SJSA1 (cell line): ENCODE measurements around the gene ABL1. TPM values are rescaled to one million over a fixed set of nuclear protein-coding genes. Genes with fewer than 3 reads are reported as not detected.

ENCODE experiments used
- DNase-seq, 2 experiments: peaks; one replicate each; pipeline ENCODE4 v3.0.0-alpha.2; 2015 to 2020; ENCODE audit warnings: low spot score in 2 of 2, low read depth in 1 of 2
- H3K27ac ChIP-seq: fragments of 250-450 bp; sonication (Bioruptor Pico); 2 replicates; pipeline ENCODE4 v1.5.1; 2020; ENCODE audit warnings: mild to moderate bottlenecking, moderate library complexity
- H3K27me3 ChIP-seq: fragments of 250-450 bp; sonication (Bioruptor Pico); replicated peaks from 2 replicates; pipeline ENCODE4 v1.5.1; 2020; ENCODE audit warnings: mild to moderate bottlenecking, moderate library complexity
- H3K36me3 ChIP-seq: fragments of 250-450 bp; sonication (Bioruptor Pico); 2 replicates; pipeline ENCODE4 v1.5.1; 2020; ENCODE audit warnings: mild to moderate bottlenecking
- H3K4me1 ChIP-seq: fragments of 250-450 bp; sonication (Bioruptor Pico); replicated peaks from 2 replicates; pipeline ENCODE4 v1.6.1; 2021; ENCODE audit warnings: mild to moderate bottlenecking
- H3K4me3 ChIP-seq: fragments of 250-450 bp; sonication (Bioruptor Pico); 2 replicates; pipeline ENCODE4 v1.5.1; 2020; ENCODE audit warnings: mild to moderate bottlenecking
- H3K9me3 ChIP-seq: fragments of 250-450 bp; sonication (Bioruptor Pico); replicated peaks from 2 replicates; pipeline ENCODE4 v1.5.1; 2020; ENCODE audit warnings: mild to moderate bottlenecking
- total RNA-seq: library from RNA; depleted of rRNA; stranded (reverse); fragments of >200 nt; shearing (Covaris generic); gene quantifications from 2 replicates; pipeline ENCODE4 v1.2.3, GENCODE V29; 2014

ABL1 gene
- total RNA-seq, 1 experiment from 2014 or later = 24.7 TPM

DNA sequence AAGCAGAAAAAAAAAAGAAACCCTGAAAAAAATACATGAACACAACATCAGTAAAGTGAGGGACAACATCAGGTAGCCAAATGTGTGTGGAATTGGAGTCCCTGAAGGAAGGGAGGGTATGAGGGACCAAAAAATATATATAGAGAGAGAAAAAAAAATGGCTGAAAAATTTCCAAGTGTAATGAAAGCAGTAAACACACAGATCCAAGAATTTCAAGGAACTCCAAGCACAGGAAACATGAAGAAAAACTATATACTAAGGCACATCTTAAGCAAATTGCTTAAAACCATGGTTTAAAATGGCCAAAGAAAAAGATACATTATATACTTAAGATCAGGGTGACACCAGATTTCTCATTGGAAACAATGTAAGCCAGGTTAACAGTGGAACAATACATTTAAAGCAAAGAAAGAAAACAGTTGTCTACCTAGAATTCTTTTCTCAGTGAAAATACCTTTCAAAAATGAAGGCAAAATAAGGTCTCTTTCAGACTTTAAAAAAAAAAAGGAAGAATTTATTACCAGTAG, 24.4 kb upstream of the ABL1 start:
- H3K4me1 ChIP-seq = no peaks in the 10 kb centered on the region
- H3K27me3 ChIP-seq = no peaks in the 10 kb centered on the region
- DNase-seq = no peak
- no peak overlapping the region for H3K27ac ChIP-seq
- H3K9me3 ChIP-seq = peaks cover 5% of the 10 kb centered on the region; the same call in 1 of the 2 replicates
- no peaks in the 10 kb centered on the region for H3K36me3 ChIP-seq
- no peak overlapping the region for H3K4me3 ChIP-seq

DNA sequence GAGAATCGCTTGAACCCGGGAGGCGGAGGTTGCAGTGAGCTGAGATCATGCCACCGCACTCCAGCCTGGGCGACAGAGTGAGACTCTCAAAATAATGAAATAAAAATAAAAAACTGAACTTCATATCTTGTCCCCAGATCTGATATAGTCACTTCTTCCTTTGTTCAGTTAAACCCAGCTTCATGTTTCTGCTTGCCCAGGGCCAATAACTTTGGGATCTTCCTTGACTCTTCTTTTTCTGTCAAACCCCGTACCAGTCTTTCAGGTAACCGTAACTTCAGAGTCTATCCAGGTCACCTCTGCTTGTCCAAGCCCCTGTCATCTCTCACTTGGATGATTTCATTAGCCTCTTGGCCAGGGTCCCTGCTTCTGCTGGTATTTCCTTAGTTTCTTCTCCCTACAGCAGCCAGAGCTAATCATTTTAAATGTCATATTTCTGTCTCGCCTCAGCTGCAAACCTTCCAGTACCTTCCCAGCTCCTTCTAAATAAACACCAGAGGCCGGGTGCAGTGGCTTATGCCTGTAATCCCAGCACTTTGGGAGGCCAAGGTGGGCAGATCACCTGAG, 19.7 kb upstream of the ABL1 start:
- Histone ChIP-seq H3K4me3 (no peak overlapping the region), H3K4me1 (no peaks in the 10 kb centered on the region), H3K27me3 (no peaks in the 10 kb centered on the region), H3K9me3 (peaks cover 2% of the 10 kb centered on the region), H3K36me3 (no peaks in the 10 kb centered on the region), H3K27ac (no peak overlapping the region)
- DNase-seq = no peak

DNA sequence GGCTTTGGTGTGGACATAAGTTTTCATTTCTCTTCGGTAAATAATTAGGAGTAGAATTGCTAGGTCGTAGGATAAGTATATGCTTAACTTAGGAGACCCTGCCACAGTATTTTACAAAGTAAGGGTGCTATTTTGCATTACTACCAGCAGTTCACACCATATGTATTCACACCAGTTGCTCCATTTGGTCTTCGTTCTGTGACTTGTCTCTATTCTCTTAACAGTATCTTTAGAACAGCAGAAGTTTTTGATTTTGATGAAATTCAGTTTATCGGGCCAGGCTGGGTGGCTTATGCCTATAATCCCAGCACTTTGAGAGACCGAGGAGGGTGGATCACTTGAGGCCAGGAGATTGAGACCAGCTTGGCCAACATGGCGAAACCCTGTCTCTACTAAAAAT, 17.1 kb upstream of the ABL1 start:
- Histone ChIP-seq H3K4me3 (no peak overlapping the region), H3K27me3 (no peaks in the 10 kb centered on the region), H3K27ac (no peak overlapping the region), H3K9me3 (peaks cover 2% of the 10 kb centered on the region; the same call in 1 of the 2 replicates), H3K36me3 (no peaks in the 10 kb centered on the region), H3K4me1 (no peaks in the 10 kb centered on the region)
- DNase-seq = no peak

DNA sequence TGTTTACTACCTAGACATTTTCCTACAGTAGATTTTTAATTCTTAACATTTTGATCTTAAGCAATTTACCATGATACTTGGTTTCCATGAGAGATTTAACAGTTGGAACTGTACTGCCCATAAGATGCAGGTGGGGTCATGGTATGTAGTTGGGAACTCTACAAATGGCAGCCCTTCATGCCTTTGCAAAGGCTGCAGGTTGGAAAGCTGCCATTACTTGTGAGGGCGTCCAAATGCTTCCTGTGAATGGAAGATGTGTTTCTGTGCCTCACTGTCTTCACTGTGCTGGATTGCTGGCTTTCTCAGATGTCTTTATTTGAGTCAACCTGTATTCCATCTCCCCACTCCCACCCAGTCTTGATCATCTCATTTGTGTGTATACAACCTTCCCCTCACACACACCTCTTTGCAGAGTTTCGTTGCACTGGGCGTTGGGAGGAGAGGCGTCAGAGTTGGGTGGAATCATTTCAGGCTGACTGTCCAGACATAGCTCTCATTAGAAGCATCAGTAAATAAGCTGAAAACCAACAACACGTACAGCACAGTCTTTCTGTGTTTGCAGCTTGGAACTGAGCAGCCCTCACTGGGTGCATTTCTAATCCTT, 14.8 kb upstream of the ABL1 start:
- Histone ChIP-seq H3K9me3 (peaks cover 2% of the 10 kb centered on the region; the same call in 1 of the 2 replicates), H3K4me1 (peaks cover 17% of the 10 kb centered on the region), H3K4me3 (no peak overlapping the region), H3K27me3 (no peaks in the 10 kb centered on the region), H3K36me3 (no peaks in the 10 kb centered on the region), H3K27ac (no peak overlapping the region)
- DNase-seq = no peak

DNA sequence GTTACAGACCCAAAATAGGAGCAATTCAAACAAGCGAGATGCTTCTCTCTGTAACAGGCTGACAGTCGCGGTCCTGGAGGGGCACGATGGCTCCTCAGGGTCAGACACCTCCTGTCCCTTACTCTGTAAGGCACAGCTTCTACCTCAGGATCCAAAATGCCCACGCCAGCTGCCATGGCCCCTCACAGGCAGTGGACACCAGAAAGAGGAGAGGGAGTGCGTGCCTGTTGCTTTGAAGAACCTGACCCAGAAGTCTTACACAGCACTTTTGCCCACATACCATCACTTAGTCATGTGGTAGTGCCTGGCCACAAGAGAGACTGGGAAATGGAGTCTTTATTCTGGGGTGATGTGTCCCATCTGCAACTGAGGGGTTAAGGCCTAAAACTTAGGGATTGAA, 11.6 kb upstream of the ABL1 start:
- H3K4me3 ChIP-seq = no peak overlapping the region
- H3K36me3 ChIP-seq = no peaks in the 10 kb centered on the region
- H3K9me3 ChIP-seq = no peaks in the 10 kb centered on the region; the same call in 1 of the 2 replicates
- H3K27me3 ChIP-seq = no peaks in the 10 kb centered on the region
- no peak for DNase-seq
- H3K4me1 ChIP-seq = peaks cover 23% of the 10 kb centered on the region
- H3K27ac ChIP-seq = no peak overlapping the region

DNA sequence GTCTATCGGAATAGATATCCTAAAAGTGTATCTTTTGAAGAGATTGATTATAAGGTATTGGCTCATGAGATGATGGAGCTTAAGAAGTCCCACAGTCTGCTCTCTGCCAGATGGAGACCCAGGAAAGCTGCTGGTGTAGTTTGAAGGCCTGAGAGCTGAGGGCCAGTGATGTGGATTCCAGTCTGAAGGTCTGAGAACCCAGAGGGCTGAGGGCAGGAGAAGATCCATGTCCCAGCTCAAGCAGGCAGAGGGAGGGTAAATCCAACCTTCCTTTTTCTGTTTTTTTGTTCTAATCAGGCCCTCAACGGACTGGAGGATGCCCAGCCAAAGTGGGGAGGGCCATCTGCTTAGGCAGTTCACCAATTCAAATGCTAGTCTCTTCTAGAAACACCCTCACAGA, 11.0 kb upstream of the ABL1 start:
- no peaks in the 10 kb centered on the region for H3K27me3 ChIP-seq
- no peaks in the 10 kb centered on the region for H3K36me3 ChIP-seq
- no peak for DNase-seq
- peaks cover 2% of the 10 kb centered on the region; the same call in 1 of the 2 replicates for H3K9me3 ChIP-seq
- H3K27ac ChIP-seq = peak overlapping the region; percentile 25; the same call in 1 of the 2 replicates
- H3K4me3 ChIP-seq = no peak overlapping the region
- peaks cover 23% of the 10 kb centered on the region for H3K4me1 ChIP-seq

DNA sequence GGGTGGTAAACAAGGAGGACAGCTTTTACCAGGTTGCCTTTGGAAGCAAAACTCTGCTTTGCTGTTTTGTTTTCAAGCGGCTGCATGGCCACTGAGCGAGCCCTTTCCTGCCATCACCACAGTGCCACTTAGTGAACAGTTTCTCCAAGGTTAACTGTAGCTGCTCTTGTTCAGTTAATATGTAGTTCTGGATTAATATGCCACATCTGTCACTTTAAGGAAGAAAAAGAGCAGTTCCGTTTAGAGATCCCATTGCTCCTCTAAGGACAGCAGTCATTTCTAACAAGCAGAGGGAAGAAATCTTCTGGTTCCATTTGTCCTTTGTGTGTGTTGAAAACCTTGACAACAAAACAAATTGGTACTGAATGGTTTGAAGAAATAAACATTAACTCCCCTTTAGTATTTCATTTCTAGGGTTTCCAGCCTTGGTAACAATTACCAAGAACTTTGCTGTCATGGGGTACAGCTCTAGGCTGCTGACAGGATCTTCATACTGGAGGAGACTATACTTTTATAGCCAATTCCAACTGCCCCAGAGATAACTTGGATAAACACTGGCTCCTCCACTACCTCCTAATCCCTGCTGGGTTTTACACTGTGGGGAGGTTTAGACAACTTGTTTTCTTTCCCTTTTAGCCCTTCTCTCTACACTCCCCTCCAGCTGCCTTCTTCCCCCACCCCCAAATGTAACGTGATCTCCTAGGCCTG, 10.3 kb upstream of the ABL1 start:
- H3K27ac ChIP-seq = peak overlapping the region; percentile 25
- H3K4me3 ChIP-seq = no peak overlapping the region
- peak in 1 of 2 experiments; percentile 29 for DNase-seq
- H3K9me3 ChIP-seq = peaks cover 2% of the 10 kb centered on the region; the same call in 1 of the 2 replicates
- no peaks in the 10 kb centered on the region for H3K36me3 ChIP-seq
- no peaks in the 10 kb centered on the region for H3K27me3 ChIP-seq
- peaks cover 23% of the 10 kb centered on the region for H3K4me1 ChIP-seq

DNA sequence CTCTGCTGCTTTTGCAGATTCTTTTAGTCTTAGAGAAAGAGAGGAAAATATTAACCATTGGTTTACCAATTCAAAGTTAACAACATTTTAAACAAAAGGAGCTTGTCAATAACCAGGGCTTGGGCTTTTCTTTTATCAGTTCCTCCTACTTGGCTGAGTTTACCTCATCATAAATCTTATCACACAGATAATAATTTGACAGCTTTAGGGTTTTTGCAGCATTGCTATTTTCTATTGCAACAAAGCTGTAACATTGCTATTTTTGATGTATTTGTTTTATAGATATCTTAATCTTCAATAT, 9.8 kb upstream of the ABL1 start:
- DNase-seq = no peak
- Histone ChIP-seq H3K4me1 (peaks cover 23% of the 10 kb centered on the region), H3K9me3 (peaks cover 2% of the 10 kb centered on the region; the same call in 1 of the 2 replicates), H3K27ac (peak overlapping the region; percentile 25), H3K36me3 (no peaks in the 10 kb centered on the region), H3K4me3 (no peak overlapping the region), H3K27me3 (no peaks in the 10 kb centered on the region)

DNA sequence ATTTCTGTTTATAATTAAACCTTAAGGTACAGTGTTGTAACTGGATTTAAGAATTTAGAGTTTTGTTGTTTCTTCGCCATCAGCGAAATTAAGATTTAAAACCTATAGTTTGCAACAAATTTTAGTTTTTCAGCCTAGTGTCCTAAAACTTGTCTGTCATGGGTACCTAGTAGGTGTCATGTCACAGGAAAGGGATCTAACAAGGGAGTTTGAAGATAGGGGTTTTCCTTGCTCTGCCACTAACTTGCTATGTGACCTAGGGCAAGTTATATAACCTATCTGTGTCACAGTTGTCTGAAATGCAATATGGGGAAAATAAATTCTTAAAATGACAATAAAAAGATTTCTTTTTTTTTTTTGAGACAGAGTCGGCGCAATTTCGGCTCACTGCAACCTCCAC, 9.2 kb upstream of the ABL1 start:
- Histone ChIP-seq H3K9me3 (peaks cover 2% of the 10 kb centered on the region; the same call in 1 of the 2 replicates), H3K27ac (no peak overlapping the region), H3K4me3 (no peak overlapping the region), H3K4me1 (peaks cover 23% of the 10 kb centered on the region), H3K27me3 (no peaks in the 10 kb centered on the region), H3K36me3 (no peaks in the 10 kb centered on the region)
- DNase-seq = no peak

DNA sequence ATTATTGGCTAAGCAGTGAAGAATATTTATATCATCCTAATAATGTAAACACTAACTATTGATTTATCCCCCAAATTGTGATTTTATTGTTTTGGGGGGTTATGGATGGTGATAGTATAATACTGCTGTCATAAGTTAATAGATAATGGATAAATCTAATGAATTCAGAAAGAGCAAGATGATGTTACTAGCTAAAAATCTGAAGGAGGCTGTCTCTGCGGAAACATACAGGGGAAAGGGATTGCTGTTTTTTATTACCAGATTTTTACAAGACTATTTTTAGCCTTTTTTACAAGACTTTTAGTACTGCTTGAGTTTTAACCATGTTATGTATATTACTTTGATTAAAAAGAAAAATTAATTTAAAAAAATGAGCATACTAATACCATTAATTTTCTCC, 5.3 kb upstream of the ABL1 start:
- H3K36me3 ChIP-seq = no peaks in the 10 kb centered on the region
- H3K27ac ChIP-seq = no peak overlapping the region
- peaks cover 2% of the 10 kb centered on the region; the same call in 1 of the 2 replicates for H3K9me3 ChIP-seq
- DNase-seq = no peak
- H3K27me3 ChIP-seq = no peaks in the 10 kb centered on the region
- peaks cover 23% of the 10 kb centered on the region for H3K4me1 ChIP-seq
- no peak overlapping the region for H3K4me3 ChIP-seq

DNA sequence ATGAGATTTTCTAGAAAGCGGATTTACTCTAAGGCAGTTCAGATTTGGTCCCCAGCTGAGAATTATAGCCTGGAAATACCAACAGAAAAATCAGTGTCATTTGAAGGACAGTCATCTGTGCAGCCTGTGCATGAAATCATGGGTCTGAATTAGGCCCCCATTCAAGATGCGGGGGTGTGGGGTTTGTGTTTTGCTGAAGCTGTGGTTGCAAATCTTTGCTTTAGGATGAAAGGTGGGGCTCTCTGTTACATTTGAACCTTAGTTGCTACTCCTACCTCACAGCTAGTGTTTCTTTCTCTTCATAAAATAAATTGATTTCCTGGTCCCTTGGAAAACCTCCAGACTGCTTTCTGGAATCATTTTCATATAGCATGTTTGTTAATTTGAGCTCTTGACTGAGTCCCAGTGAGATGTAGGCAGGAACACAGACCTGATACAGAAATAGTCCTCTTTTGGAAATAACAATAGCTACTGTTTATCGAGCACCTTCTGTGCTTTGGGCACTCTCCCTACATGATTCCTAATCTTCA, 4.8 kb upstream of the ABL1 start:
- Histone ChIP-seq H3K27me3 (no peaks in the 10 kb centered on the region), H3K9me3 (peaks cover 2% of the 10 kb centered on the region; the same call in 1 of the 2 replicates), H3K4me3 (no peak overlapping the region), H3K36me3 (no peaks in the 10 kb centered on the region), H3K4me1 (peaks cover 20% of the 10 kb centered on the region), H3K27ac (no peak overlapping the region)
- DNase-seq = no peak

DNA sequence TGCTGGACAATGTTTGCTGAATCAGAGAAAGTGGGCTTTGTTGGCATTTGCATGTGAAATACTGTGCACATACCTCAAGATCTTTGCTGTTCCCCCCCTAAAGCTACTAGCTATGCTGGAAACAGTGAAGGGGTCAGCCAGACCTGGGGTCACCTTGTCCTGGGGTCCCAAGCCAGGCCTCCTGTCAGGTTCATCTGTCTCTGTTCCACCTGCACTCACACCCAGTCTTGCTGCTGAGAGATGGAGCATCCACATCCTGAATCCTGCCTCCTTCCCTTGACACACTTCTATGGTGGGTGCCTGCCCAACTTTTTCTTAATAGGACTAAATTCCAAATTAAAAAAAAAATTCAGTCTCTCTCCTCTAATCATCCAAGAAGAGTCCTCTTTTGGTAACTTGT, 4.0 kb upstream of the ABL1 start:
- no peak overlapping the region for H3K27ac ChIP-seq
- no peaks in the 10 kb centered on the region for H3K27me3 ChIP-seq
- H3K9me3 ChIP-seq = peaks cover 2% of the 10 kb centered on the region; the same call in 1 of the 2 replicates
- H3K4me1 ChIP-seq = peaks cover 14% of the 10 kb centered on the region
- H3K36me3 ChIP-seq = no peaks in the 10 kb centered on the region
- H3K4me3 ChIP-seq = no peak overlapping the region
- no peak for DNase-seq

DNA sequence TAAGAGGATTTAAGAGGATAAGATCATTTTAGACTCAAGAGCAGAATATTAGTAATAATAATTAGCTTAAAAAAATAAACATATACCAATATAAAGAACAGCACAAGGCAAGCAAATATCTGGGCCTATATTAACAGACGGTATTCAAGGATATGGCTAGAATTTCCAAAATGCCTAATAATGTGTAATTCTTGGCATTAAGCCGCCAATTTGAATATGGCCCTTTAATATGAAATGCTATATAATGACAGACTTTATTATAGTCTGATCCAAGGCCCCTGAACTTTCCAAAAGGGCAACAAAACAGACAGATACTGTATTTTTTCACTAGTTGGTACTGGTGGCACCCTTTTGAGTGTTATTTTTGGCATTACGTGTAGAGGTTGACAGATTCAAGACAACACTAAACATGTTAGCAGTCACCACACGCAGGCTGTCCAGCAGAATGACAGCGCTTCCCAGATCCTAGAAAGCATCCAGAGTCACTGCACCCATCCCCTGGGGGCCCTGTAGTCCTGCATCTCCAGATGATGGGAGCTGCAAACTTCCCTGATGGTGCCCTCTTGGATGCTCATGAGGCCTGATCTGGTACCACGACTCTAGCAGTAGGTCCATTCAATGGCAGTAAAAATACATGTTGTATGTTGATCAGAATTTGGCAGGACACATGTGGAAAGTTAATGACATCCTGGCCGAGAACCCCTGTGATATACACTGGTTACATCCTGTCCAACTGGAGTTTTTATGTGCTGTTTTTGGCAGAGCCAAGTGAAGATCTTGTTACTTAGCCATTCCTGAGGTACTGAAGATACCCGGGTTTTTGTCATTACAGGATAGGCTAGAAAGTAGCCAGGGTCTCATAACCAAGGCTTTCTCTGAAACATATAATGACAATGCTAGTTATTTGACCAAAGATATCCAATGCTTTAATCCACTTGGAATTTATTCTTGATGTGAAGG, 1.7 kb upstream of the ABL1 start:
- no peak for DNase-seq
- no peak overlapping the region for H3K27ac ChIP-seq
- peaks cover 27% of the 10 kb centered on the region for H3K4me1 ChIP-seq
- no peak overlapping the region for H3K4me3 ChIP-seq
- H3K9me3 ChIP-seq = peaks cover 2% of the 10 kb centered on the region; the same call in 1 of the 2 replicates
- no peaks in the 10 kb centered on the region for H3K27me3 ChIP-seq
- H3K36me3 ChIP-seq = no peaks in the 10 kb centered on the region
